Endothelial cell of umbilical vein (primary cell): ENCODE results near the gene NPTN. TPM values are rescaled to one million over a fixed set of nuclear protein-coding genes. Genes with fewer than 3 reads are reported as not detected.

Experiments used
- BruUV-seq: library from RNA; stranded (reverse); fragments of 400-500 nt; replicated peaks from 2 replicates; lab custom pipeline; 2021; lab: Mats Ljungman, UMichigan
- CTCF ChIA-PET: fragments of 300-600, 350-600 bp; sonication (Branson Sonifier 250); formaldehyde crosslinking; loops from one replicate; lab custom pipeline; 2021; ENCODE audit warnings: antibody characterized with exemption, inconsistent platforms; lab: Charles Lee
- POLR2A ChIA-PET: fragments of 300-600, 350-600 bp; sonication (Branson Sonifier 250); formaldehyde crosslinking; loops from one replicate; lab custom pipeline; 2021; ENCODE audit warnings: antibody characterized with exemption, inconsistent platforms; lab: Charles Lee
- DNase-seq: peaks from one replicate; pipeline ENCODE4 v3.0.0-alpha.2; 2011; ENCODE audit warnings: low read depth, low spot score
- FAIRE-seq: peaks from 2 replicates; lab custom pipeline; 2011; peaks lifted over from hg19 to GRCh38; lab: Jason Lieb, UNC
- H2AFZ ChIP-seq: 2 replicates; pipeline ENCODE4 v1.6.0; 2012; ENCODE audit warnings: low read depth, low read length, control low read depth, inconsistent platforms
- H3K27ac ChIP-seq: 2 replicates; pipeline ENCODE4 v1.5.1; 2011; ENCODE audit warnings: low read depth, mild to moderate bottlenecking, control low read depth, low read length, moderate library complexity; ENCODE audit not compliant: insufficient read depth
- H3K27me3 ChIP-seq, 2 experiments: 2 replicates each; pipeline versions ENCODE4 v1.6.0 to v1.6.1; 2011; ENCODE audit warnings: low read length in 2 of 2, mixed read lengths in 1 of 2; ENCODE audit not compliant: control insufficient read depth in 2 of 2, insufficient read depth in 2 of 2
- H3K36me3 ChIP-seq, 2 experiments: 2 replicates in 1 of 2; 3 replicates in 1 of 2; pipeline ENCODE4 v1.5.1; 2011; ENCODE audit warnings: low read length in 2 of 2, mild to moderate bottlenecking in 1 of 2, moderate library complexity in 1 of 2; ENCODE audit not compliant: control insufficient read depth in 2 of 2, insufficient read depth in 2 of 2; ENCODE audit errors: extremely low read depth in 1 of 2
- H3K4me1 ChIP-seq: 3 replicates; pipeline ENCODE4 v1.5.1; 2011; ENCODE audit warnings: mild to moderate bottlenecking, low read length; ENCODE audit not compliant: control insufficient read depth, insufficient read depth; ENCODE audit errors: extremely low read depth
- H3K4me2 ChIP-seq: 2 replicates; pipeline ENCODE4 v1.6.1; 2011; ENCODE audit warnings: low read length, control low read depth, mixed read lengths; ENCODE audit not compliant: insufficient read depth
- H3K4me3 ChIP-seq, 3 experiments: fragments of 200-600 bp in 1 of 3; sonication (generic), shearing (Covaris generic) in 1 of 3; replicated peaks in 1 of 3; 2 replicates each; pipeline ENCODE4 v1.5.1; 2011 to 2016; ENCODE audit warnings: control low read depth in 3 of 3, low read length in 3 of 3, mild to moderate bottlenecking in 2 of 3, inconsistent platforms in 1 of 3, low read depth in 1 of 3, moderate library complexity in 1 of 3; ENCODE audit not compliant: insufficient read depth in 1 of 3
- H3K79me2 ChIP-seq: 2 replicates; pipeline ENCODE4 v1.6.0; 2012; ENCODE audit warnings: low read length, inconsistent platforms; ENCODE audit not compliant: control insufficient read depth, insufficient read depth
- H3K9ac ChIP-seq: replicated peaks from 2 replicates; pipeline ENCODE3; 2011; ENCODE audit warnings: low read length, control low read depth; ENCODE audit not compliant: insufficient read depth; ENCODE audit errors: extremely low read depth
- H3K9me1 ChIP-seq: replicated peaks from 3 replicates; pipeline ENCODE4 v1.6.0; 2011; ENCODE audit warnings: mild to moderate bottlenecking, low read length; ENCODE audit not compliant: control insufficient read depth, insufficient read depth; ENCODE audit errors: extremely low read depth
- H3K9me3 ChIP-seq: replicated peaks from 2 replicates; pipeline ENCODE4 v1.5.1; 2012; ENCODE audit warnings: low read length, inconsistent platforms; ENCODE audit not compliant: control insufficient read depth, insufficient read depth
- H4K20me1 ChIP-seq: replicated peaks from 2 replicates; pipeline ENCODE3; 2011; ENCODE audit warnings: mild to moderate bottlenecking, low read length; ENCODE audit not compliant: control insufficient read depth, insufficient read depth; ENCODE audit errors: extremely low read depth
- CTCF ChIP-seq, 2 donors: IDR thresholded peaks; 1 replicate in 1 of 2; 2 replicates in 1 of 2; pipeline ENCODE4 v1.5.1; 2011; ENCODE audit warnings: low read length in 2 of 2, mild to moderate bottlenecking in 2 of 2, moderate library complexity in 2 of 2, control low read depth in 1 of 2, inconsistent platforms in 1 of 2, low read depth in 1 of 2; ENCODE audit not compliant: insufficient read depth in 1 of 2; ENCODE audit errors: extremely low read depth in 1 of 2
- EZH2 ChIP-seq: IDR thresholded peaks from 2 replicates; pipeline ENCODE4 v1.6.1; 2012; ENCODE audit warnings: borderline replicate concordance, low read depth, mild to moderate bottlenecking, moderate library complexity, low read length, inconsistent platforms; ENCODE audit not compliant: severe bottlenecking
- FOS ChIP-seq: IDR thresholded peaks from 2 replicates; pipeline ENCODE4 v1.6.1; 2011; ENCODE audit warnings: mild to moderate bottlenecking, low read length, moderate library complexity, borderline replicate concordance; ENCODE audit not compliant: insufficient read depth
- GATA2 ChIP-seq: IDR thresholded peaks from 2 replicates; pipeline ENCODE4 v1.7.0; 2011; ENCODE audit warnings: low read depth, mild to moderate bottlenecking, moderate library complexity, mixed read lengths, low read length; ENCODE audit not compliant: insufficient read length, insufficient read depth
- MAX ChIP-seq: IDR thresholded peaks from 2 replicates; pipeline ENCODE4 v1.6.1; 2011; ENCODE audit not compliant: insufficient read depth, insufficient read length
- POLR2A ChIP-seq: IDR thresholded peaks from 2 replicates; pipeline ENCODE4 v1.6.1; 2012; ENCODE audit warnings: low read depth, mild to moderate bottlenecking, control low read depth, low read length
- dilution Hi-C: fragments of 300-500 bp; cut with MboI; formaldehyde crosslinking; loops from one replicate; pipeline ENCODE4 v1.15.0; 2019; ENCODE audit warnings: low sequenced_read_pairs; ENCODE audit not compliant: extremely low pct_ligation_motif_present
- intact Hi-C: fragments of 100-400 bp; cut with micrococcal nuclease; formaldehyde crosslinking; loops from one replicate; pipeline ENCODE4 v1.10.0; 2022
- polyA plus RNA-seq, 4 experiments: library from polyadenylated mRNA; depleted of rRNA in 3 of 4; stranded (reverse) in 3 of 4; unstranded in 1 of 4; fragments of >200 nt; gene quantifications; 2 replicates each; pipeline versions ENCODE4 v1.2.1 to v1.2.3, GENCODE V29; 2011 to 2012; ENCODE audit warnings: missing spikeins in 1 of 4
- total RNA-seq: library from RNA; stranded (reverse); gene quantifications from 2 replicates; pipeline ENCODE4 v1.2.3, GENCODE V29; 2021

NPTN gene
- total and polyA plus RNA-seq, 2 donors (not counting 3 experiments of a cell fraction or from before 2014, with no cell fraction given) = 77.4 to 81.3 TPM

- TF ChIP-seq GATA2 (no peak), MAX (no peak), CTCF (IDR thresholded peaks at IDR 0.05; ENCODE audit: extremely low read depth in 1 of 2, insufficient read depth in 1 of 2, low read depth in 1 of 2, low read length in 2 of 2) (no peak), FOS (no peak), EZH2 (no peak), POLR2A (no peak)
- ChIA-PET POLR2A (no interaction called here), CTCF (interaction anchor here (0.6 to 2.3 kb wide), 5 partner anchors 9 to 40 kb away, joined by 3 to 9 read pairs (median 3); no protein-coding TSS in a partner anchor)
- Histone ChIP-seq H4K20me1 (no peaks in the 10 kb centered on the region), H3K27ac (no peak overlapping the region), H3K9me3 (no peaks in the 10 kb centered on the region), H3K9ac (no peak overlapping the region), H3K9me1 (no peaks in the 10 kb centered on the region), H3K4me1 (no peaks in the 10 kb centered on the region), H3K4me3 (no peak overlapping the region), H3K4me2 (no peak overlapping the region), H3K79me2 (no peaks in the 10 kb centered on the region), H3K36me3 (no peaks in the 10 kb centered on the region), H3K27me3 (peaks cover 6 to 7% of the 10 kb centered on the region in 2 experiments), H2AFZ (no peak overlapping the region)
- no TSS peak for BruUV-seq
- no peak for DNase-seq
- dilution Hi-C loops = no loop called here
- intact Hi-C loops = no loop called here
- no peak for FAIRE-seq
These were observed 27.3 kb upstream of the NPTN start for GRCh38 chr15:73660455-73660854.
